ENCODE results near the gene WBP2NL.
A peak's percentile ranks its signal among the peaks of the same experiment; 100 is the strongest.
"Not testable (repeated sequence)": the region's sequence is repeated elsewhere in the genome, so short reads cannot be mapped to it uniquely, and the experiment has no call there.

The WBP2NL gene

DNA sequence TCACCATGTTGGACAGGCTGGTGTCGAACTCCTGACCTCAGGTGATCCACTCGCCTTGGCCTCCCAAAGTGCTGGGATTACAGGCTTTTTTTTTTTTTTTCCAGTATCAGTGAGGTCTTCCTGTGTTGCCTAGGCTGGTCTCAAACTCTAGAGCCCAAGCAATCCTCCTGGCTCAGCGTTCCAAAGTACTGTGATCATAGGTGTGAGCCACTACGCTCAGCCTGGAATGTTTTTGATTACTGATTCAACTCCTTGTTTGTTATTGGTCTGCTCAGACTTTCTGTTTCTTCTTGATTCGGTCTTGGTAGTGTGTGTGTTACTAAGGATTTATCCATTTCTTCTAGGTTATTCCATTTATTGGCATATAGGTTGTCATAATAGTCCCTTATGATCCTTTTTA, 40.7 kb downstream of the WBP2NL start:
- DNase-seq: no peak

DNA sequence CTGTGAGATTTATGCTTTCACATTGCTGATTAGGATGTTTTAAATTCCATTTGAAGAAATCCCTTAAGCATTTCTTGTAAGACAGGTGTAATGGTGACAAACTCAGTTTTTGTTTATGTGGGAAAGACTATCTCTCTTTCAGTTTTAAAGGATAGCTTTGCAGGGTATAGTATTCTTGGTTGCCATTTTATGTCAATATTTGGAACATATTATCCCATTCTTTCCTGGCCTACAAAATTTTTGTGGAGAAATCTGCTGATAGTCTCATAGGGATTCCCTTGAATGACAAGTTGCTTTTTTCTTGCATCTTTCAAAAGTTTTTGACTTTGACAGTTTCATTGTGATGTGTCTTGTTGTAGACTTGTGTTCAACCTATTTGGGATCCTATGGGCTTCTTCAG, 43.2 kb downstream of the WBP2NL start:
- DNase-seq: no peak

DNA sequence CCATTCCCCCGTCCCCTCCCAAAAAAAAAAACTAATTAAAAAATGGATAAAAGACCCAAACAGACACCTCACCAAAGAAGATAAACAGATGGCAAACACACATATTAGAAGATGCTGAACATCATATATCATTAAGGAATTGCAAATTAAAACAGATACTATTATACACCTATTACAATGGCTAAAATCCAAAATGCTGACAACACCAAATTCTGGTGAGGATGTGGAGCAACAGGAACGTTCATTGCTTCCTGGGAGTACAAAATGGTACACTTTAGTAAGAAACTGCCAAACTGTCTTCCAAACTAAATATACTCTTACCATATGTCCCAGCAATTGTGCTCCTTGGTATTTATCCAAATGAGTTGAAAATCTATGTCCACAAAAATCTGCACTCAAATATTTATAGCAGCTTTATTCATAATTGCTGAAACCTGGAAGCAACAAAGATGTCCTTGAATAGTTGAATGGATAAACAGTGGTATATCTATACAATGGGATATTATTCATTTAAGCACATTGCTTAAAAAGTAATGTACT, 52.1 kb downstream of the WBP2NL start:
- DNase-seq: no peak

DNA sequence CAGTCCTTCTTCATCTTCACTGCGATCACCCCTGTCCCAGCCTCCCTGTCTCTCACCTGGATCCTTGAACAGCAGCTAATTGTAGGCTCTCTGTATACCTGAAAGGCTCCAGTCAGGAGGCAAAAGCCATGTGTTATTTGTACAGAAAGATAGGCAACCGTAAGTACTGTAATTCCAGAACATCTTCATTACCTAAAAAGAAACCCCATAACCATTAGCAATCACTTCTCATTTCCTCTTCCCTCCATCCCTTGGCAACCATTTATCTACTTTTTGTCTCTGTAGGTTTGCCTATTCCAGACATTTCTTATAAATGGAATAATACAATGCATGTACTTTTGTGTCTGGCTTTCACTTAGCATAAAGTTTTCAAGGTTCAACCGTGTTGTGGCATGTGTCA, 54.2 kb downstream of the WBP2NL start:
- no peak for DNase-seq

- DNase-seq: peak in 1 of 2 experiments; percentile 3
Measured at GRCh38 chr22:42056757-42057511, 58.3 kb downstream of the WBP2NL start.

DNA sequence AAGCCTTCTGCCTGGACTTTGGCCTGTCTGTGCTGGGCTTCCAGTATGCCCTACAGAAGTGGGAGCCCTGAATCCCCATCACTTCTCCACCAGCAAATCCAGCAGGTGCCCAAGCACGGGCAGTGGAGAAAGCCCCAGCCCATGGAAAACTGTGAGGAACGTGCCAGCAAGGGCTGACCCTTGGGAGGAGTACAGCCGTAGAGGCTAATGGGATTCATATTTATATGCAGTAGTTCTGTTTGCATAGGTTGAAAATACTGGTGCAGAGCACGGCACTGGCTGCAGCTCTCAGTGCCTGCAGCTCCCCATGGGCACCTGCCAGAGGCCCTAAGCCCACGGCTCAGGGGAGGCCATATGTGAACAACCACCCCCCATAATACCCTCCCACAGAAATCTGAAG, 61.9 kb downstream of the WBP2NL start:
- DNase-seq: no peak

DNA sequence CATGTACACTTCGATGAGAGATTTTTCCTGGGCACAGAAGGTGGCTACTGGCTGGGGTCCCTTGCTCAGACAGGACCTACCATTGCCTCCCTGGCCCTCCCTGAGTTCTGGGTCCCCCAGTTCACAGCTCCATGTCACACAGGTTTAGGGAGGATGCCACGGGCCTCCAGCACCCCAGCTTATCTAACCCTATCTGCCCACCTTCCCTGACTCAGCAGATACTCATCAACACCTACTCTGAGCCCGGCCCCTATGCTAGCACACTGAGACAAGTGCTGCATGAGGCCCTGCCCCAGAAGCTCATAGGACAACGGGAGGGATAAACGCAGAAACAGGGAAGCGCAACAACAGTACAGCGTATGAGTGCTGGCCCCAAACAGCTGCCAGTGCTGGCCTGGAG, 62.5 kb downstream of the WBP2NL start:
- no peak for DNase-seq

GRCh38 chr22:42062506-42063170, 64.0 kb downstream of the WBP2NL start:
- no peak for DNase-seq

- DNase-seq: no peak
Measured at GRCh38 chr22:42064629-42065028, 66.0 kb downstream of the WBP2NL start.

DNA sequence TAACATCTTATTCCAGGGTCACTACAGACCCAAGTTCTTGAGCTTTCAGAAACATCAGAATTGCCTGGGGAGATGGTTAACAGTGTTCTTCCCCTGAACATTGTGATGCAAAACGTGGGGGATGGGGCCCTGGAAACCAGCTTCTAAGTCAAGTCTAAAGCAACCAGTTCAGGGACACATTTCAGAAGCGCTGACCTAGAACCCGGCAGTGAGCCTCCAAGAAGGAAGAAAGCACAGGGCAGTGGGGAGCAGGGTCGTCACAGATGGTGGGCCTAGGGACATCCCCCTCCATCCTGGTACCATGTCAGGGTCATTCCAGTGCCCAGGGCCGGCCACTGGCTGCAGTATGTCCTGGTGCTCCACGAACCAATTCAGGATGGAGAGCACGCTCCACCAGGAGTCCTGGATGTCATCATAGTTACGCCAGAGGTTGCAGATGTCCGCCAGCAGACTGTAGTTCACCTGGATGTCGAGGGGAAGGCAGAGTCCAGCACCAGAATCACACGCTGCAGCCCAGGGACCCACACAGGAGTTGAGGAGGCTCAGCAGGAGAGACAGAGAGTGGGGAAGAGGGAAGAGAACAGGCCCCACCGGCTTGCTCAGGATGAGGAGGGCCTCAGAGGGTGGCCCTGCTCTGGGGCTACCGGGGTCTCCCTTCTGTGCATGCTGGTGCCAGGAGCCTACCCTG, 67.0 kb downstream of the WBP2NL start:
- no peak for DNase-seq

DNA sequence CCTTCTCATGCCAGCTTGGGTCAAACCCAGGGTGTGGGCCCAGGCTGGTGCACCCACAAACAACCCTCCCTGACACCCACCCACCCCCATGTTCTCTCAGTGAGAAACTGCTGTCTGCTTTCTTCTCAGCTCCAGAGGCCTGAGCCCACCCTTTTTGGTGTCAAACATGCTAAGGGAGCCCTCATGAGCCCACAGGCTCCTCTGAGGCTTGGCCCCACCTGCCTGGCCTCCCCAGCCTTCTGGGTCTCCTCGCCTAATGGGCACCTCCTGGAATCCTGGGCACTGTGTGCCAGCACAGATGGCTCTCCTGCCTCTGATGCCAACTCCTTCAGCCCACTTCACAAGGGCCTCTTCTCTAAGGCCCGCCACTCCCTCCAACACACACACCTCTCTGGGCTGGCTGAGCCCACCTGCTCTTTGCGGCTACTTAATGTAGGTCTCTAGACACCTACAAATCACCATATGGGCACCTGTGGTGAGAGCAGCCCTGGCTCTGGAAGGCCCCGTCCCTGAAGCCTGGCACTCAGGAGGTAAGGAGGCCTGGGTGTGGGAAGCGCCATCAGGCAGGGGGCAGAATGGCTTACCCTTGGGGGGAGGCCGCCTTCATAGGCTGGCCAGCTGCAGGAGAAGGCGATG, 67.7 kb downstream of the WBP2NL start:
- no peak for DNase-seq

- no peak for DNase-seq
Measured at GRCh38 chr22:42066937-42067336, 68.3 kb downstream of the WBP2NL start.

GRCh38 chr22:42067671-42068251, 69.2 kb downstream of the WBP2NL start:
- no peak for DNase-seq

GRCh38 chr22:42068291-42068690, 69.7 kb downstream of the WBP2NL start:
- DNase-seq: no peak

GRCh38 chr22:42069801-42070516, 71.4 kb downstream of the WBP2NL start:
- DNase-seq: peak; percentile 48 to 54

GRCh38 chr22:42070517-42071422, 72.2 kb downstream of the WBP2NL start, which contains the start of gene NAGA:
Gene NAGA (minus strand): TSS chr22:42070812. CDS start chr22:42070297, 515 bp downstream.
- DNase-seq: peak; percentile 96 to 97

- DNase-seq: not testable (repeated sequence)
Measured at GRCh38 chr22:42071508-42071907, 72.9 kb downstream of the WBP2NL start.

DNA sequence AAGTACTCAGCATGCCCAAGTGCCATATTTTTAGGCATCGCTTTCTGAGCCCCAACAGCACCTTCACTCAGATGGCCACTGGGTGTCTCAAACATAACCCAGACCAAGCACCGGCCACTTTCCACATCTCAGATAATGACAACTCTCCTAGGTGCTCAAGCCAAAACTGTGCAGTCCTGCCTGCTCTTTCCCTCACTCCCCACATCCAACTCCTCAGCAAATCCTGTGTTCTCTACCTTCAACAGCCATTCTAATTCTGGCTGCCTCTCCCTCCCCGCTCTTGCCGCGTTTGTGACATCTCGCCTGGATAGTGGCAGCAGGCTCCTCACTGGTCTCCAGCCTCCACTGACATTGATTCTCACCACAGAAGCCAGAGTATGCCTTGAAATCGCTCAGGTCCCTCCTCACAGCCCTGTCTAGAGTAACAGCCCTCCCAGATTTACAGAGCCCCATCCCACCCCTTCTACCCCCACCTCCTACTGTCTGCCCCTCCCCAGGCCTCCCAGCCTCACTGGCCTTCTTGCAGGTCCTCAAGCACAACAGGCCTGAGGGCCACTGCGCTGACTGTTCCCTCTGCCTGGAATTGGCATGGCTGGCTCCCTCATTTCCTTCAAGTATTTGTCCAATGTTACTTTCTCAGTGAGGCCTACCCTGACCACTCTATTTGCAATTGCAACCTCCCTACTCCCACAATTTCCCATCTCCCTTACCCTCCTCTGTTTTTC, 74.2 kb downstream of the WBP2NL start:
- no peak for DNase-seq

- DNase-seq: no peak
Measured at GRCh38 chr22:42073621-42074041, 75.0 kb downstream of the WBP2NL start.

Data from Kasumi-1 (cell line).